H1 (cell line): ENCODE data around the gene PEX12. TPM values are rescaled to one million over a fixed set of nuclear protein-coding genes. Genes with fewer than 3 reads are reported as not detected.

Experiments used
- CTCF ChIA-PET: fragments of 300-600 bp; sonication (Branson Sonifier 250); formaldehyde crosslinking; loops from one replicate; lab custom pipeline; 2021; ENCODE audit not compliant: partially characterized antibody; lab: Charles Lee
- POLR2A ChIA-PET: fragments of 300-600 bp; sonication (Branson Sonifier 250); formaldehyde crosslinking; loops from one replicate; lab custom pipeline; 2021; ENCODE audit warnings: inconsistent platforms; ENCODE audit not compliant: partially characterized antibody; lab: Charles Lee
- DNase-seq, 2 experiments: peaks; one replicate each; pipeline versions ENCODE4 v3.0.0 to v3.0.0-alpha.2; 2010 to 2022; ENCODE audit warnings: low spot score in 2 of 2, low read depth in 1 of 2, mixed read lengths in 1 of 2
- FAIRE-seq: peaks from 2 replicates; lab custom pipeline; 2011; peaks lifted over from hg19 to GRCh38; lab: Jason Lieb, UNC
- H2AFZ ChIP-seq: 2 replicates; pipeline ENCODE4 v1.8.1; 2012; ENCODE audit warnings: low read length, inconsistent platforms
- H2AK5ac ChIP-seq: 2 replicates; pipeline ENCODE4 v1.6.1; 2013; ENCODE audit warnings: low read depth, low read length
- H2BK120ac ChIP-seq: replicated peaks from 2 replicates; pipeline ENCODE3; 2013; ENCODE audit warnings: low read depth, low read length, inconsistent platforms
- H2BK12ac ChIP-seq: 2 replicates; pipeline ENCODE4 v1.6.1; 2013; ENCODE audit warnings: low read depth, low read length
- H2BK15ac ChIP-seq: 2 replicates; pipeline ENCODE4 v1.6.1; 2013; ENCODE audit warnings: low read length
- H2BK20ac ChIP-seq: 2 replicates; pipeline ENCODE4 v1.6.1; 2013; ENCODE audit warnings: low read length
- H2BK5ac ChIP-seq: 2 replicates; pipeline ENCODE4 v1.6.1; 2013; ENCODE audit warnings: low read depth, low read length
- H3K14ac ChIP-seq: 2 replicates; pipeline ENCODE4 v1.6.1; 2013; ENCODE audit warnings: inconsistent platforms; ENCODE audit not compliant: insufficient read length
- H3K18ac ChIP-seq: 2 replicates; pipeline ENCODE4 v1.6.1; 2013; ENCODE audit warnings: low read length; ENCODE audit errors: extremely low read depth
- H3K23ac ChIP-seq: 2 replicates; pipeline ENCODE4 v1.6.1; 2013; ENCODE audit warnings: inconsistent platforms; ENCODE audit not compliant: insufficient read length
- H3K23me2 ChIP-seq: 2 replicates; pipeline ENCODE4 v1.6.1; 2013; ENCODE audit warnings: low read depth, low read length
- H3K27ac ChIP-seq: 2 replicates; pipeline ENCODE4 v1.6.1; 2011; ENCODE audit warnings: low read depth, low read length, inconsistent platforms
- H3K27me3 ChIP-seq, 4 experiments: replicated peaks in 1 of 4; 1 replicate in 1 of 4; 2 replicates in 3 of 4; pipeline versions ENCODE4 v1.6.1 to v1.8.1; 2011 to 2013; ENCODE audit warnings: low read length in 3 of 4, mild to moderate bottlenecking in 3 of 4, inconsistent platforms in 2 of 4, mixed read lengths in 2 of 4, moderate library complexity in 1 of 4; ENCODE audit not compliant: control insufficient read depth in 3 of 4, insufficient read depth in 3 of 4; ENCODE audit errors: extremely low read depth in 1 of 4
- H3K36me3 ChIP-seq, 4 experiments: 2 replicates each; pipeline versions ENCODE4 v1.6.1 to v1.8.1; 2011 to 2013; ENCODE audit warnings: mild to moderate bottlenecking in 4 of 4, low read length in 3 of 4, moderate library complexity in 2 of 4, control low read depth in 1 of 4, inconsistent platforms in 1 of 4; ENCODE audit not compliant: insufficient read depth in 4 of 4, control insufficient read depth in 2 of 4
- H3K4ac ChIP-seq: replicated peaks from 2 replicates; pipeline ENCODE3; 2013; ENCODE audit warnings: low read length, low read depth, mixed read lengths, inconsistent platforms; ENCODE audit not compliant: insufficient read length
- H3K4me1 ChIP-seq, 4 experiments: replicated peaks in 1 of 4; 1 replicate in 1 of 4; 2 replicates in 3 of 4; pipeline versions ENCODE4 v1.6.1 to v1.8.1; 2011 to 2013; ENCODE audit warnings: low read length in 3 of 4, inconsistent platforms in 2 of 4, mixed read lengths in 1 of 4; ENCODE audit not compliant: insufficient read depth in 4 of 4, control insufficient read depth in 3 of 4
- H3K4me2 ChIP-seq, 2 experiments: 2 replicates each; pipeline versions ENCODE4 v1.6.1 to v1.8.1; 2011 to 2013; ENCODE audit warnings: low read depth in 2 of 2, low read length in 2 of 2, control low read depth in 1 of 2, inconsistent platforms in 1 of 2, mild to moderate bottlenecking in 1 of 2; ENCODE audit not compliant: insufficient read depth in 1 of 2
- H3K4me3 ChIP-seq, 4 experiments: fragments of 200-600, 300-600 bp in 1 of 4; sonication (generic), shearing (Covaris generic), sonication (Bioruptor Twin) in 1 of 4; 2 replicates each; pipeline versions ENCODE4 v1.5.1 to v1.8.1; 2011 to 2016; ENCODE audit warnings: low read length in 4 of 4, low read depth in 3 of 4, control low read depth in 2 of 4, inconsistent platforms in 2 of 4, mild to moderate bottlenecking in 2 of 4, mixed read lengths in 1 of 4, moderate library complexity in 1 of 4; ENCODE audit not compliant: insufficient read depth in 2 of 4; ENCODE audit errors: extremely low read depth in 1 of 4
- H3K56ac ChIP-seq: replicated peaks from 2 replicates; pipeline ENCODE3; 2013; ENCODE audit warnings: low read depth, mild to moderate bottlenecking, mixed read lengths, low read length, inconsistent platforms; ENCODE audit not compliant: insufficient read length
- H3K79me1 ChIP-seq: 2 replicates; pipeline ENCODE4 v1.6.1; 2013; ENCODE audit warnings: low read depth, low read length, control low read depth
- H3K79me2 ChIP-seq, 2 experiments: 2 replicates each; pipeline versions ENCODE4 v1.6.1 to v1.8.1; 2012 to 2013; ENCODE audit warnings: low read length in 2 of 2, mild to moderate bottlenecking in 2 of 2, inconsistent platforms in 1 of 2; ENCODE audit not compliant: insufficient read depth in 2 of 2, control insufficient read depth in 1 of 2
- H3K9ac ChIP-seq, 4 experiments: replicated peaks in 1 of 4; 1 replicate in 1 of 4; 2 replicates in 3 of 4; pipeline versions ENCODE4 v1.6.1 to v1.8.1; 2011 to 2013; ENCODE audit warnings: low read depth in 3 of 4, low read length in 3 of 4, control low read depth in 2 of 4, mild to moderate bottlenecking in 2 of 4, moderate library complexity in 2 of 4, inconsistent platforms in 1 of 4; ENCODE audit errors: extremely low read depth in 1 of 4
- H3K9me3 ChIP-seq, 2 experiments: 2 replicates each; pipeline versions ENCODE4 v1.6.1 to v1.8.1; 2012 to 2013; ENCODE audit warnings: mild to moderate bottlenecking in 2 of 2, moderate library complexity in 2 of 2, control low read depth in 1 of 2, inconsistent platforms in 1 of 2, low read depth in 1 of 2, low read length in 1 of 2, mixed read lengths in 1 of 2; ENCODE audit not compliant: insufficient read depth in 2 of 2
- H4K20me1 ChIP-seq, 2 experiments: replicated peaks in 1 of 2; 2 replicates each; pipeline versions ENCODE3 to v1.8.1; 2011 to 2013; ENCODE audit warnings: inconsistent platforms in 2 of 2, low read length in 2 of 2, mild to moderate bottlenecking in 1 of 2; ENCODE audit not compliant: insufficient read depth in 2 of 2, control insufficient read depth in 1 of 2
- H4K5ac ChIP-seq: 2 replicates; pipeline ENCODE4 v1.6.1; 2013; ENCODE audit warnings: low read length, low read depth, mixed read lengths, inconsistent platforms; ENCODE audit not compliant: insufficient read length
- H4K8ac ChIP-seq: 2 replicates; pipeline ENCODE4 v1.8.0; 2013; ENCODE audit warnings: mild to moderate bottlenecking, moderate library complexity, low read length, inconsistent platforms; ENCODE audit not compliant: insufficient read depth; ENCODE audit errors: extremely low read depth
- H4K91ac ChIP-seq: replicated peaks from 2 replicates; pipeline ENCODE3; 2013; ENCODE audit warnings: low read length, mixed read lengths, inconsistent platforms; ENCODE audit not compliant: insufficient read length
- ATF3 ChIP-seq: IDR thresholded peaks from 2 replicates; pipeline ENCODE4 v1.6.1; 2011; ENCODE audit warnings: low read depth, mild to moderate bottlenecking, low read length; ENCODE audit not compliant: insufficient read depth
- HDAC2 ChIP-seq, 2 experiments: fragments of 300-600 bp in 1 of 2; sonication (generic) in 1 of 2; IDR thresholded peaks; 2 replicates each; pipeline ENCODE4 v1.6.1; 2011 to 2012; ENCODE audit warnings: low read depth in 2 of 2, low read length in 2 of 2, mild to moderate bottlenecking in 2 of 2, moderate library complexity in 2 of 2, borderline replicate concordance in 1 of 2, inconsistent platforms in 1 of 2
- JUN ChIP-seq: IDR thresholded peaks from 2 replicates; pipeline ENCODE4 v1.6.1; 2011; ENCODE audit warnings: low read depth, mild to moderate bottlenecking, improper control_type of control experiment, low read length
- KDM1A ChIP-seq: fragments of 200-600, 300-600 bp; sonication (generic); IDR thresholded peaks from 2 replicates; pipeline ENCODE4 v1.7.1; 2016; ENCODE audit warnings: mild to moderate bottlenecking, low read length, borderline replicate concordance
- POU5F1 ChIP-seq: IDR thresholded peaks from 2 replicates; pipeline ENCODE4 v1.6.1; 2011; ENCODE audit warnings: low read depth, mild to moderate bottlenecking, low read length, moderate library complexity
- SIN3A ChIP-seq, 2 experiments: IDR thresholded peaks in 1 of 2; conservative IDR thresholded peaks in 1 of 2; 2 replicates each; pipeline ENCODE4 v1.6.1; 2011 to 2012; ENCODE audit warnings: low read length in 2 of 2, improper control_type of control experiment in 1 of 2, low read depth in 1 of 2, mild to moderate bottlenecking in 1 of 2
- TEAD4 ChIP-seq: IDR thresholded peaks from 2 replicates; pipeline ENCODE4 v1.6.1; 2012; ENCODE audit warnings: low read depth, low read length, inconsistent platforms, mixed read lengths
- YY1 ChIP-seq: IDR thresholded peaks from 2 replicates; pipeline ENCODE4 v1.6.1; 2011; ENCODE audit warnings: low read depth, mild to moderate bottlenecking, low read length
- WGBS, 2 experiments: shearing (Covaris generic) in 1 of 2; methylation state at CpG; one replicate each; pipeline versions ENCODE4 v1.1.6 to v1.1.7; 2013 to 2015; ENCODE audit warnings: low lambda C conversion rate in 2 of 2, mixed read lengths in 2 of 2, inconsistent platforms in 1 of 2, low coverage in 1 of 2, missing lambda C conversion rate in 1 of 2; ENCODE audit not compliant: insufficient replicate concordance in 2 of 2, insufficient coverage in 1 of 2, insufficient read length in 1 of 2; ENCODE audit errors: extremely low coverage in 1 of 2, missing lambda C conversion rate in 1 of 2; 5-methylcytosine and 5-hydroxymethylcytosine counted together
- polyA plus RNA-seq, 7 experiments: library from polyadenylated mRNA; depleted of rRNA in 3 of 7; stranded (reverse) in 5 of 7; unstranded in 2 of 7; fragments of >200 nt in 5 of 7; fragments of 200-250 nt in 2 of 7; gene quantifications; 1 replicate in 5 of 7; 2 replicates in 1 of 7; 4 replicates in 1 of 7; pipeline versions ENCODE4 v1.2.1 to v1.2.3, GENCODE V29; 2011 to 2013; ENCODE audit warnings: missing spikeins in 2 of 7, mixed read lengths in 2 of 7
- total RNA-seq: library from RNA; stranded (reverse); fragmentation: NEBNext Ultra II Directional; extraction: Animal tissue kit (Norgen Biotek cat#: 25700); gene quantifications from 2 replicates; pipeline ENCODE4 v1.2.1, GENCODE V29; 2021

Gene PEX12
- total and polyA plus RNA-seq, 2 of the 8 experiments (the other 6 are each of a cell fraction or from before 2014, with no cell fraction given), result 3.0 to 5.9 TPM

GRCh38 chr17:35541434-35541833 is 36.9 kb downstream of the PEX12 start:
- no peak overlapping the region for H3K9ac ChIP-seq
- H2BK15ac ChIP-seq, result no peak overlapping the region
- TF ChIP-seq HDAC2 (IDR thresholded peaks at IDR 0.05; ENCODE audit: borderline replicate concordance in 1 of 2, low read depth in 2 of 2, low read length in 2 of 2) (no peak), POU5F1 (no peak), ATF3 (no peak), JUN (no peak), SIN3A (conservative IDR thresholded peaks at IDR 0.05 in 1 of 2, IDR thresholded peaks at IDR 0.05 in 1 of 2; ENCODE audit: low read depth in 1 of 2, low read length in 2 of 2) (no peak), YY1 (no peak), KDM1A (no peak), TEAD4 (no peak)
- no peak overlapping the region for H3K4me3 ChIP-seq
- H3K36me3 ChIP-seq, result no peaks in the 10 kb centered on the region
- no peaks in the 10 kb centered on the region for H3K4me1 ChIP-seq
- no peak overlapping the region for H4K8ac ChIP-seq
- no peak overlapping the region for H4K5ac ChIP-seq
- no peak overlapping the region for H2AFZ ChIP-seq
- no peak overlapping the region for H2AK5ac ChIP-seq
- POLR2A ChIA-PET, result no interaction called here
- no peaks in the 10 kb centered on the region for H3K9me3 ChIP-seq
- no peak overlapping the region for H3K4ac ChIP-seq
- H3K79me2 ChIP-seq, result no peaks in the 10 kb centered on the region
- H3K27me3 ChIP-seq, result no peaks in the 10 kb centered on the region
- no peak overlapping the region for H2BK5ac ChIP-seq
- H4K91ac ChIP-seq, result no peak overlapping the region
- H2BK120ac ChIP-seq, result no peak overlapping the region
- CTCF ChIA-PET, result interaction anchor here (0.6 to 3.0 kb wide), 4 partner anchors 8 to 290 kb away, joined by 3 to 12 read pairs (median 6); no protein-coding TSS in a partner anchor
- H2BK12ac ChIP-seq, result no peak overlapping the region
- FAIRE-seq (no peak), DNase-seq (no peak)
- 85% methylated on average over 1 of the region's 1 CpG; no CpG with 5 or more reads in 1 of the 2 experiments for WGBS, 2 experiments
- H3K27ac ChIP-seq, result no peak overlapping the region
- no peak overlapping the region for H3K18ac ChIP-seq
- no peak overlapping the region for H3K56ac ChIP-seq
- H3K79me1 ChIP-seq, result no peaks in the 10 kb centered on the region
- no peak overlapping the region for H2BK20ac ChIP-seq
- H3K14ac ChIP-seq, result no peak overlapping the region
- H3K23ac ChIP-seq, result no peak overlapping the region
- no peak overlapping the region for H3K4me2 ChIP-seq
- no peaks in the 10 kb centered on the region for H3K23me2 ChIP-seq
- H4K20me1 ChIP-seq, result no peaks in the 10 kb centered on the region
